T-helper 9 cell (primary cell): ENCODE results near the gene LAMA3.
A peak's percentile ranks its signal among the peaks of the same experiment; 100 is the strongest.

Experiments
- DNase-seq: peaks from one replicate; pipeline ENCODE4 v3.0.0-alpha.2; 2020

The LAMA3 gene

GRCh38 chr18:23826850-23827620 is 137.8 kb downstream of the LAMA3 start:
- DNase-seq, result no peak

GRCh38 chr18:23827681-23828080 is 138.4 kb downstream of the LAMA3 start:
- no peak for DNase-seq

GRCh38 chr18:23828426-23828825 is 139.2 kb downstream of the LAMA3 start:
- DNase-seq, result peak; percentile 21

- no peak for DNase-seq
Observed at GRCh38 chr18:23832911-23833310, 143.7 kb downstream of the LAMA3 start.

GRCh38 chr18:23833714-23834113 is 144.5 kb downstream of the LAMA3 start:
- DNase-seq, result no peak

GRCh38 chr18:23835091-23835490 is 145.8 kb downstream of the LAMA3 start:
- no peak for DNase-seq

GRCh38 chr18:23835506-23835905 is 146.3 kb downstream of the LAMA3 start:
- no peak for DNase-seq

GRCh38 chr18:23837591-23837990 is 148.3 kb downstream of the LAMA3 start:
- no peak for DNase-seq

- DNase-seq, result no peak
Observed at GRCh38 chr18:23838233-23838632, 149.0 kb downstream of the LAMA3 start.

GRCh38 chr18:23838801-23839366 is 149.6 kb downstream of the LAMA3 start:
- no peak for DNase-seq

- DNase-seq, result no peak
Observed at GRCh38 chr18:23842305-23842704, 153.1 kb downstream of the LAMA3 start.

- DNase-seq, result no peak
Observed at GRCh38 chr18:23844991-23845680, 155.9 kb downstream of the LAMA3 start.

GRCh38 chr18:23845988-23846630 is 156.9 kb downstream of the LAMA3 start:
- no peak for DNase-seq

- DNase-seq, result no peak
Observed at GRCh38 chr18:23847321-23847986, 158.2 kb downstream of the LAMA3 start.

- DNase-seq, result no peak
Observed at GRCh38 chr18:23849141-23849540, 159.9 kb downstream of the LAMA3 start.

- no peak for DNase-seq
Observed at GRCh38 chr18:23850215-23850614, 161.0 kb downstream of the LAMA3 start.

- no peak for DNase-seq
Observed at GRCh38 chr18:23851470-23852002, 162.3 kb downstream of the LAMA3 start.

- no peak for DNase-seq
Observed at GRCh38 chr18:23852236-23853045, 163.2 kb downstream of the LAMA3 start.

- no peak for DNase-seq
Observed at GRCh38 chr18:23853448-23854195, 164.4 kb downstream of the LAMA3 start.

GRCh38 chr18:23855721-23856120 is 166.5 kb downstream of the LAMA3 start:
- no peak for DNase-seq
